SK-N-SH treated with all-trans-retinoic acid at 6 μM for 48 hours (cell line): ENCODE data around the gene SLAIN2.

ENCODE experiments used
- ATAC-seq: fragments of 200-7000 bp; cut with Tn5 transposase; 3 replicates; pipeline ENCODE4 v1.9.1; 2020; ENCODE audit warnings: mild to moderate bottlenecking, moderate library complexity
- ARNTL ChIP-seq: fragments of 450-650 bp; formaldehyde crosslinking; IDR thresholded peaks from 2 replicates; pipeline ENCODE4 v1.5.0; 2020; ENCODE audit warnings: low read depth, mild to moderate bottlenecking, moderate library complexity, borderline replicate concordance
- BACH2 ChIP-seq: fragments of 250-450 bp; sonication (Bioruptor Pico); IDR thresholded peaks from 2 replicates; pipeline ENCODE4 v1.9.0; 2021; ENCODE audit warnings: mild to moderate bottlenecking, borderline replicate concordance
- CSDC2 ChIP-seq: fragments of 250-450 bp; sonication (Bioruptor Pico); IDR thresholded peaks from 2 replicates; pipeline ENCODE4 v1.5.0; 2020; ENCODE audit warnings: mild to moderate bottlenecking, moderate library complexity
- ESRRG ChIP-seq: fragments of 250-450 bp; sonication (Bioruptor Pico); IDR thresholded peaks from 2 replicates; pipeline ENCODE4 v1.6.1; 2021; ENCODE audit warnings: mild to moderate bottlenecking
- ISL1 ChIP-seq: fragments of 250-450 bp; sonication (Bioruptor Pico); IDR thresholded peaks from 2 replicates; pipeline ENCODE4 v2.1.2; 2022; ENCODE audit warnings: mild to moderate bottlenecking, moderate library complexity
- OSR1 ChIP-seq: fragments of 250-450 bp; sonication (Bioruptor Pico); IDR thresholded peaks from 2 replicates; pipeline ENCODE4 v1.8.0; 2022; ENCODE audit warnings: moderate library complexity, mild to moderate bottlenecking, inconsistent platforms
- PPARA ChIP-seq: fragments of 250-450 bp; sonication (Bioruptor Pico); IDR thresholded peaks from 2 replicates; pipeline ENCODE4 v1.5.0; 2020; ENCODE audit warnings: mild to moderate bottlenecking, borderline replicate concordance
- SNAI2 ChIP-seq: fragments of 250-450 bp; sonication (Bioruptor Pico); IDR thresholded peaks from 2 replicates; pipeline ENCODE4 v1.5.0; 2020; ENCODE audit warnings: mild to moderate bottlenecking, moderate library complexity
- TOX ChIP-seq: fragments of 250-450 bp; sonication (Bioruptor Pico); IDR thresholded peaks from 2 replicates; pipeline ENCODE4 v1.8.0; 2021; ENCODE audit warnings: mild to moderate bottlenecking, moderate library complexity, borderline replicate concordance
- ZC3H10 ChIP-seq: fragments of 250-450 bp; sonication (Bioruptor Pico); IDR thresholded peaks from 2 replicates; pipeline ENCODE4 v1.5.1; 2021; ENCODE audit warnings: mild to moderate bottlenecking, moderate library complexity
- ZFP3 ChIP-seq: fragments of 250-450 bp; sonication (Bioruptor Pico); IDR thresholded peaks from 2 replicates; pipeline ENCODE4 v1.5.0; 2020; ENCODE audit warnings: mild to moderate bottlenecking, moderate library complexity
- ZFP30 ChIP-seq: fragments of 450-650 bp; formaldehyde crosslinking; IDR thresholded peaks from 2 replicates; pipeline ENCODE4 v1.5.0; 2022; ENCODE audit warnings: mild to moderate bottlenecking, moderate library complexity
- ZNF565 ChIP-seq: fragments of 450-650 bp; formaldehyde crosslinking; conservative IDR thresholded peaks from 2 replicates; pipeline ENCODE4 v1.5.0; 2020; ENCODE audit warnings: low read depth, mild to moderate bottlenecking, moderate library complexity
- ZNF8 ChIP-seq: fragments of 450-650 bp; formaldehyde crosslinking; IDR thresholded peaks from 2 replicates; pipeline ENCODE4 v1.5.0; 2020; ENCODE audit warnings: mild to moderate bottlenecking, moderate library complexity
- TF ChIP-seq, protein P1 (sequence below): fragments of 250-450 bp; sonication (Bioruptor Pico); IDR thresholded peaks from 2 replicates; pipeline ENCODE4 v1.5.1; 2021; ENCODE audit warnings: mild to moderate bottlenecking, moderate library complexity
- TF ChIP-seq, protein P2 (sequence below): fragments of 250-450 bp; sonication (Bioruptor Pico); IDR thresholded peaks from 2 replicates; pipeline ENCODE4 v1.8.0; 2020; ENCODE audit warnings: mild to moderate bottlenecking, moderate library complexity, borderline replicate concordance
- TF ChIP-seq, protein P3 (sequence below): fragments of 250-450 bp; sonication (Bioruptor Pico); IDR thresholded peaks from 2 replicates; pipeline ENCODE4 v1.5.0; 2020; ENCODE audit warnings: mild to moderate bottlenecking, moderate library complexity
- TF ChIP-seq, protein P4 (sequence below): fragments of 250-450 bp; sonication (Bioruptor Pico); IDR thresholded peaks from 2 replicates; pipeline ENCODE4 v1.5.1; 2020; ENCODE audit warnings: low read depth, mild to moderate bottlenecking, moderate library complexity

SLAIN2 gene

DNA sequence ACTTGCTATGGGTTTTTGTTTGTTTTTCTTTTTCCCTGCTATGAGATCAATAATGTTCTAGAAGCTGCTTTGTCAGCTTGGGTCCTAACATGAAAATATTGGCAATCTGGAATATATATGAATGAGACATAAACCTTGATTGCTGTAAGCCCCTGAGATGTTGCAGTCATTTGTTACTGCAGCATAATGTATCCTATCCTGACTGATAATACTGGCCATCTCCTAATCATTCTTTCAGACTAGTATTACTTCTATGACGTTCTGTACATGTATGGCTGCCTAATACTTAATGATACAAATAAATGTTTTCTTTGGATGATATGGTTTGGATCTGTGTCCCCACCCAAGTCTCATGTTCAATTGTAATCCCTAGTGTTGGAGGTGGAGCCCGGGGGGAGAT, 19.3 kb upstream of the SLAIN2 start:
- ATAC-seq, result no peak
- TF ChIP-seq ISL1 (CRISPR knock-in tag), result no peak

DNA sequence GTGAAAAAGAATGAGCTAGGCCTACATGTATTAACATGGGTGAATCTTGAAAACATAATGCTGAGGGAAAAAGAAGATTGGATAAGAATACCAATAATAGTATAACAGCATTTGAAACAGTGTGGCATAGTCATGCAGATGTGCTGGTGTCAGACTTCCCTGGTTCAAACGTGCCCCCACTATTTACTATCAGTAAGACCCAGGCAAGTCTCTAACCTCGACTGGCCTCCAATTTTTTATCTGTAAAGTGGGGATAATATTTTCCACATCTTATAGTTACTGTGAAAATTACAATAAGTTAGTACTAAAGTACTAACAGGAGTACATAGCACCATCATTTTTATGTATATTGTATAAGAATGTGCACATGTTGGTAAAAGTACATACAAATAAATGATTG, 17.0 kb upstream of the SLAIN2 start:
- ATAC-seq, result no peak
- TF ChIP-seq, protein P1, sequence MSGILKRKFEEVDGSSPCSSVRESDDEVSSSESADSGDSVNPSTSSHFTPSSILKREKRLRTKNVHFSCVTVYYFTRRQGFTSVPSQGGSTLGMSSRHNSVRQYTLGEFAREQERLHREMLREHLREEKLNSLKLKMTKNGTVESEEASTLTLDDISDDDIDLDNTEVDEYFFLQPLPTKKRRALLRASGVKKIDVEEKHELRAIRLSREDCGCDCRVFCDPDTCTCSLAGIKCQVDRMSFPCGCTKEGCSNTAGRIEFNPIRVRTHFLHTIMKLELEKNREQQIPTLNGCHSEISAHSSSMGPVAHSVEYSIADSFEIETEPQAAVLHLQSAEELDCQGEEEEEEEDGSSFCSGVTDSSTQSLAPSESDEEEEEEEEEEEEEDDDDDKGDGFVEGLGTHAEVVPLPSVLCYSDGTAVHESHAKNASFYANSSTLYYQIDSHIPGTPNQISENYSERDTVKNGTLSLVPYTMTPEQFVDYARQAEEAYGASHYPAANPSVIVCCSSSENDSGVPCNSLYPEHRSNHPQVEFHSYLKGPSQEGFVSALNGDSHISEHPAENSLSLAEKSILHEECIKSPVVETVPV (CRISPR knock-in tag), result no peak
- TF ChIP-seq, protein P2, sequence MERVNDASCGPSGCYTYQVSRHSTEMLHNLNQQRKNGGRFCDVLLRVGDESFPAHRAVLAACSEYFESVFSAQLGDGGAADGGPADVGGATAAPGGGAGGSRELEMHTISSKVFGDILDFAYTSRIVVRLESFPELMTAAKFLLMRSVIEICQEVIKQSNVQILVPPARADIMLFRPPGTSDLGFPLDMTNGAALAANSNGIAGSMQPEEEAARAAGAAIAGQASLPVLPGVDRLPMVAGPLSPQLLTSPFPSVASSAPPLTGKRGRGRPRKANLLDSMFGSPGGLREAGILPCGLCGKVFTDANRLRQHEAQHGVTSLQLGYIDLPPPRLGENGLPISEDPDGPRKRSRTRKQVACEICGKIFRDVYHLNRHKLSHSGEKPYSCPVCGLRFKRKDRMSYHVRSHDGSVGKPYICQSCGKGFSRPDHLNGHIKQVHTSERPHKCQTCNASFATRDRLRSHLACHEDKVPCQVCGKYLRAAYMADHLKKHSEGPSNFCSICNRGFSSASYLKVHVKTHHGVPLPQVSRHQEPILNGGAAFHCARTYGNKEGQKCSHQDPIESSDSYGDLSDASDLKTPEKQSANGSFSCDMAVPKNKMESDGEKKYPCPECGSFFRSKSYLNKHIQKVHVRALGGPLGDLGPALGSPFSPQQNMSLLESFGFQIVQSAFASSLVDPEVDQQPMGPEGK (CRISPR knock-in tag), result no peak
- TF ChIP-seq ARNTL (CRISPR knock-in tag) (no peak), TOX (CRISPR knock-in tag) (no peak), CSDC2 (CRISPR knock-in tag) (no peak), ESRRG (CRISPR knock-in tag) (no peak), BACH2 (no peak), ISL1 (CRISPR knock-in tag) (no peak), ZFP30 (CRISPR knock-in tag) (no peak)
- TF ChIP-seq, protein P3, sequence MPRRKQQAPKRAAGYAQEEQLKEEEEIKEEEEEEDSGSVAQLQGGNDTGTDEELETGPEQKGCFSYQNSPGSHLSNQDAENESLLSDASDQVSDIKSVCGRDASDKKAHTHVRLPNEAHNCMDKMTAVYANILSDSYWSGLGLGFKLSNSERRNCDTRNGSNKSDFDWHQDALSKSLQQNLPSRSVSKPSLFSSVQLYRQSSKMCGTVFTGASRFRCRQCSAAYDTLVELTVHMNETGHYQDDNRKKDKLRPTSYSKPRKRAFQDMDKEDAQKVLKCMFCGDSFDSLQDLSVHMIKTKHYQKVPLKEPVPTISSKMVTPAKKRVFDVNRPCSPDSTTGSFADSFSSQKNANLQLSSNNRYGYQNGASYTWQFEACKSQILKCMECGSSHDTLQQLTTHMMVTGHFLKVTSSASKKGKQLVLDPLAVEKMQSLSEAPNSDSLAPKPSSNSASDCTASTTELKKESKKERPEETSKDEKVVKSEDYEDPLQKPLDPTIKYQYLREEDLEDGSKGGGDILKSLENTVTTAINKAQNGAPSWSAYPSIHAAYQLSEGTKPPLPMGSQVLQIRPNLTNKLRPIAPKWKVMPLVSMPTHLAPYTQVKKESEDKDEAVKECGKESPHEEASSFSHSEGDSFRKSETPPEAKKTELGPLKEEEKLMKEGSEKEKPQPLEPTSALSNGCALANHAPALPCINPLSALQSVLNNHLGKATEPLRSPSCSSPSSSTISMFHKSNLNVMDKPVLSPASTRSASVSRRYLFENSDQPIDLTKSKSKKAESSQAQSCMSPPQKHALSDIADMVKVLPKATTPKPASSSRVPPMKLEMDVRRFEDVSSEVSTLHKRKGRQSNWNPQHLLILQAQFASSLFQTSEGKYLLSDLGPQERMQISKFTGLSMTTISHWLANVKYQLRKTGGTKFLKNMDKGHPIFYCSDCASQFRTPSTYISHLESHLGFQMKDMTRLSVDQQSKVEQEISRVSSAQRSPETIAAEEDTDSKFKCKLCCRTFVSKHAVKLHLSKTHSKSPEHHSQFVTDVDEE (CRISPR knock-in tag), result no peak
- TF ChIP-seq, protein P4, sequence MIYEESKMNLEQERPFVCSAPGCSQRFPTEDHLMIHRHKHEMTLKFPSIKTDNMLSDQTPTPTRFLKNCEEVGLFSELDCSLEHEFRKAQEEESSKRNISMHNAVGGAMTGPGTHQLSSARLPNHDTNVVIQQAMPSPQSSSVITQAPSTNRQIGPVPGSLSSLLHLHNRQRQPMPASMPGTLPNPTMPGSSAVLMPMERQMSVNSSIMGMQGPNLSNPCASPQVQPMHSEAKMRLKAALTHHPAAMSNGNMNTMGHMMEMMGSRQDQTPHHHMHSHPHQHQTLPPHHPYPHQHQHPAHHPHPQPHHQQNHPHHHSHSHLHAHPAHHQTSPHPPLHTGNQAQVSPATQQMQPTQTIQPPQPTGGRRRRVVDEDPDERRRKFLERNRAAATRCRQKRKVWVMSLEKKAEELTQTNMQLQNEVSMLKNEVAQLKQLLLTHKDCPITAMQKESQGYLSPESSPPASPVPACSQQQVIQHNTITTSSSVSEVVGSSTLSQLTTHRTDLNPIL, result no peak

DNA sequence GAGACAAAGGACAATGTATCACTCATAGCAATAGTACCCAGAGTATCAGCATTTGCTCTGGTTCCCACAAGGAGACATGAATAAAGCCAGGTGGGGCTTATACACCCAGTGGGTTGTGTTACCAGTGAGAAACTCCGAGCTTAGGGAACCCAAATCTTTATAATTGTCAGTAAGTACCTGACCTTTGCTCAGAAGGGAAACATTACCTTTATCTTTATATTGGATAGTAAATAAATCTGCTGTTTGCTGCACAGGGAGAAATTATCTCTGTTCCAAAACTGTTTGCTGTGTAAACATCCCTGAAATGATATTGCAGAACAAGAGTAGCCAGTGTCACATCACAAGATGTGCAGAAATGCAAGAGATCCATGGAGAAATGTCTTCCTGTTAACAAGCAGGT, 12.1 kb upstream of the SLAIN2 start:
- ATAC-seq, result no peak
- TF ChIP-seq ZNF8 (CRISPR knock-in tag) (no peak), ZNF565 (no peak), ESRRG (CRISPR knock-in tag) (no peak), CSDC2 (CRISPR knock-in tag) (no peak), BACH2 (no peak), SNAI2 (CRISPR knock-in tag) (no peak), ZFP30 (CRISPR knock-in tag) (no peak), ZFP3 (no peak), ZC3H10 (CRISPR knock-in tag) (no peak), PPARA (CRISPR knock-in tag) (no peak), OSR1 (CRISPR knock-in tag) (no peak)
- TF ChIP-seq, protein P1 (CRISPR knock-in tag), result no peak
- TF ChIP-seq, protein P2 (CRISPR knock-in tag), result no peak
